ENCODE results near the gene HOXA9.

The HOXA9 gene

DNA sequence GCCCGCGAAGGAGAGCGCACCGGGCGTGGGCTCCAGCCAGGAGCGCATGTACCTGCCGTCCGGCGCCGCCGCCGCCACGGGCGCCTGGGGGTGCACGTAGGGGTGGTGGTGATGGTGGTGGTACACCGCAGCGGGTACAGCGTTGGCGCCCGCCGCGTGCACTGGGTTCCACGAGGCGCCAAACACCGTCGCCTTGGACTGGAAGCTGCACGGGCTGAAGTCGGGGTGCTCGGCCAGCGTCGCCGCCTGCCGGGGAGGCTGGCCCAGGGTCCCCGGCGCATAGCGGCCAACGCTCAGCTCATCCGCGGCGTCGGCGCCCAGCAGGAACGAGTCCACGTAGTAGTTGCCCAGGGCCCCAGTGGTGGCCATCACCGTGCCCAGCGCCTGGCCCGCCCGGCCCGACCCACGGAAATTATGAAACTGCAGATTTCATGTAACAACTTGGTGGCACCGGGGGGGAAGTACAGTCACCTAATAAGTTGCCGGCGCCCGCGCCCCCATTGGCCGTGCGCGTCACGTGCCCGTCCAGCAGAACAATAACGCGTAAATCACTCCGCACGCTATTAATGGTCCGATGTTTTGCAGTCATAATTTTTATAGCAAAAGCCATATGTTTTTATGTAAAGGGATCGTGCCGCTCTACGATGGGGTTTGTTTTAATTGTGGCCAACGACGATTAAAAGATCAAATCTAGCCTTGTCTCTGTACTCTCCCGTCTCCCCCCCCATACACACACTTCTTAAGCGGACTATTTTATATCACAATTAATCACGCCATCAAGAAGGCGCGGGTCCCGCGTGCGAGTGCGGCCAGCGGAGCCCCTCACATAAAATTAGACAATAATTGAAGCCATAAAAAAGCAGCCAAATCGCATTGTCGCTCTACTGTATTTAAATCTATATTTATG, at the start of gene HOXA9:
HOXA9 (minus strand) TSS at position 449 of the 907 bp plus-strand sequence; CDS start at position 369, 80 bp downstream.
- DNase-seq (ENCODE audit: low spot score): peak; percentile 98

DNA sequence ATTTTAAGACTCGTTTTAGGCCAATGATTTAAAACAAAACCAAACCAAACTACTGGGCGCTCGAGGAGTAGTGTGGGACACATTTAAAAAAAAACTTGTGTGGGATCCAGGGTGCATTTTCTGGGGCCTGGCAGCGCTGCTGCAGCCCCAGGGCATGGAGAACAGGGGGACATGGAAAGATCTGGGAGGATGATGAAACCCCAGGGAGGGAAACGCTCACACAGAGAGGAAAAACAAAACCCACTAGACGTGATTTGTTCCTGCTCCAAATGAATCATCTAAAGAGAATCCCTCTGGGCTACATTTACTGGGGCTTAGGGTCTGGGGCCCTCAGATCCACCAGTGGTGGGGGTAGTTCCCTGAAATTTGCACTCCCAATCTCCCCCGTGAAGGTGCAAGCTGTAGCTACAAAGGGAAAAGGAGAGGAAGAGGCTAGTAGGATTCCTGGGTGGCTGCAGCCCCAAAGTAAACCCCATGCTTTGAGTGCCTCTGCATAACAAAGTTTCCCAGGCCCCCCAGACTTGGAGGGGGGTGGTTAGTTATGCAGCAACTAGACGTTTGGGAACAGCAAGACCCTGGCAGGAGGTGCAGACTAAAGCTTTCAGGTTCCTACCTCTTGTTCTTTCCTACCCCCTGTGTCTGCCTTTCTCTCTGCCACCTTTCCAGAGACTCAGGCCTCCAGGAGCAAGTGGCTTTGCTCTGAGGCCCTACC, 49.1 kb upstream of the HOXA9 start:
- DNase-seq (ENCODE audit: low spot score): no peak

DNA sequence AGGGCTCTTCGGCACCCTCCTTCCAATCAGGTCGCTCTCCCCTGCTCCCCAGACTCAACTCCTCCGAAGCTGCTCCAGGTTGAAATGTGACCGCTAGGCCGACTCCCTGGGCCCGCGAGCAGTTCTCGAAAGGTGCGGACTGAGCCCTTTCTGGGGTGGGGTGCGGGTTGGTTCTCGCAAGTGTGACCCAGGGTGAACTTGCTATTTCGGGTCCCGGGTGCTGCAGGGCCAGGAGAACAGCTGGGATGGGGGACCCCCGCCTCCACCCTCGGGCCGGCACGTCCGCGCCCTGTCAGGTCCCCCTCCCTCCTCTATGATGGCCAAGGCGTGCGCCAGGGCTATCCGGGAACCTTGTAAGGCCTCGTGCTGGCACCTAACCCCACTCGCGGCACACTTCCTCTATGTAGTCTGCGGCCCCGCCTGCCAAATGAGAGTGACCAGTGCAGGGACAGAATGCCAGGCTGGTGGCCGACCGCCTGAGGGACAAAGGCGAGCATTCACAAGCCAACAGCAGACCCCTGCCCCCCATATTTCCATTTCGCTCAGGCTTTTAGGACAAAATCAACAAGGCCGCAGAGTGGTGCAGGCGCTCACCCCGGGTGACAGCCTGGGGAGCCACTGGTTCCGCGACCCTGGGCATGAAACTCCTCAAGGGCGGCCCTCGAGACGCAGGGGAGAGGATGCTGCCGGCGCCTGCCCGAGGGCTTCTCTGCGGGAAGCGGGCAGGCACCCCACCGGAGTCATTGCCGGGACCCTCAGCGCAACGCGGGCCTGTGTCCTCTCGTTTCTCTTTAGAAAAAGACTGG, 48.3 kb upstream of the HOXA9 start:
- no peak for DNase-seq (ENCODE audit: low spot score)

DNA sequence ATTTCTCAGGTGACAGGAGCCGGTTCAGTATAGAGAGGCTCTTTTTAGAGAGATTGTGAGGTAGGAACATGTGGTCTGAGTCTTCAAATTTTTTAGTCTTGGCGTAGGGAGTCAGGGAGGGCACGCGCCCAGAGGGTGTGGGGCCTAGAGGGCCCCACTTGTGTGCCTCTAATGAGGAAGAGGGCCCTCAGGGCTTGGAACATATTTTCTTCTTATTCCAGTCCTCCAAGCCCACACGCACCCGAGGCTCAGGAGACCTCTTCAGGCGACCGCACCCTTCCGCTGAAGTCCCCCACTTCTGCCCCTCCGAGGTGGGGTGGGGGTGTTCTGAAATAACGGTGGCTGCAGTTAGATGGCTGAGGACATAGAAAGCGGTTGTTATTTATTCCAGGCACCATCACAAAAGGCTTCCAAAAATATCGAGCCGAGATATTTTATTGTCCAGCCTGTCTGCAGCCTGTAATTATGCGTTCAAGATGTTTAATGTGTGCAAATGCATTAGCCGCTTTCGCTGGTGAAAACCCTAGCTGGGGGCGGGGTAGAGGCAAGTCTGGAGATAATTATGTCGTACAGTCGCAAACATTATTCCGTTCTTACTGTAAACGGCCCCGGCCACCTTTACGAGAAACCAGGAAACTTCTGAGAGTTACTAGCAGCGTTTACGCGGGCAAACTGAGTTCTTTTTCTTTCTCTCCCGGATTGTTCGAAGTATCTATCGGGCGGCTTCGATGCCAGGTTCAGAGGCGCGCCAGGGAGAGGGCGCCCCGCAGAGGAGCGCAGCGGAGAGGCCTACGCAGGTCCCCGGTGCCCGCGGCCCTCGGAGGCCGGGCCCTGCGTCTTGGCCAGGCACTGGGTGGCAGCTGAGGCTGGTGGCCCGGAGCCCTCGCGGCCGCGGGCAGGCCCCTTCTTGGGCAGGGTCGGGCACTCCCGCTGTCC, 47.4 kb upstream of the HOXA9 start:
- no peak for DNase-seq (ENCODE audit: low spot score)

DNA sequence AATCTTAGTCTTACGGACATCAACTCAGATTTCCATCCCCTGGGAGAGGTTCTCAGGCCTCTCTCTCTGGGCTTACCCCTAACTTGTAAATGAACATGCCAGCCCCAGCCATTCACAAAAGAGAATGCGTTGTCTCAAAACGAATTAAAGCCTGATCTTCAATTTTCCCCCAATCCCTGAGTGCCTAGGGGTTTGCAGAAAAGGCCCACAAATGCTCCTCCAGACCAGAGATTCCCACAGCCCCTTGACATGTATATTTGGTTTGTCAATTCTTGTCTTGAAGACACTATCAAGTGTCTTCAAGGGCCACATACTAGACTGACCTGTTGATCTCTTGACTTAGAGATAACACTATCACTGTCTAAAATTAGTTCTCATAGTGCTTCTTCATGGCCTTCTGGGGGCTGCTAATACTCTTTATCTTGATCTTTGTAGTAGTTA, 46.4 kb upstream of the HOXA9 start:
- DNase-seq (ENCODE audit: low spot score): no peak

DNA sequence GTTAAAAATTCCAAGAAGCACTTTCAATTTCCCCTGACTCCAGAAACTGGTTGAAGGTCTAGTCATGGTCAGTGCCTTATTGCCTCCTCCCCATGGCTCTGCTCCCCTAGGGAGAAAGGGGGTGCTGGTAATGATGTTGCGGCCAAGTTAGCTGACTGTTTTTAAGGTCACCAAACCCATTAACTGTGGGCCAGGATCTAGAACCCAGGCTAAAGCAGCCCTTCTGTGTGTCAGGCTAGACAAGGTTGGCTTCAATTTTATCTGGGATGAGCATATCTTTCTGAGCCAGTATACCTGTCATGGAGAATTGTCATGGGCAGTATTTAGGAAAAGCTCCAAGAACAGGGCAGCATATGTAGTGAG, 45.7 kb upstream of the HOXA9 start:
- DNase-seq (ENCODE audit: low spot score): no peak

DNA sequence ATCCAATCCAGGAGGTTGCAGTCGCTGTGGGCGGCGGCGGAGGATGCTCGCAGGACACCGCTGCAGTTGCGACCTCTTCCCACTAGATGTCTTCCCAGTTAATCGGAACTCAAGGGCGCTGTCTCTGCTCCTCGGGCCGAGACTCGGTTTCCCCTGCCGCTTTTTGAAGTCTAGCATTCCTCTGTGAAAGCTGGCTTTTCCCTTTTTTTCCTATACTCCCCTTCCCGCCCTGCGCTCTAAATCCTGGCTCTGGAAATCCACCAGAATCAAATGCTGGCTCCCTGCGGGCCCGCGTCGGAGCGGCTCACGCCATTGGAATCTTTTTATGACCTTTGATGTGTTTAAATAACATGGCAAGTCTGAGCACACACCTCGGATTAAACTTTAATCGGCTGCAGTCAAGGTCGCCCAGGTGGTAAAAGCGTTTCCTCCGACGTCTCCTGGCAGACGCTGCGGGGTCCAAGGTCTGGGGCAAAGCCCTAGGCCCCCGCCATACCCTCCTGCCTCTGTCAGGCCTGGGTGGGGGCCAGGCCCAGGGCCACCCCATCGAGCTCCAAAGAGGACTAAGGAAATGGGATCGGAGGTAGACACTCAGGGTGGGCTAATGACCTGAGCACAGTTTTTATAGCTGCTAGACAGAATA, 45.2 kb upstream of the HOXA9 start:
- peak; percentile 72 for DNase-seq (ENCODE audit: low spot score)

DNA sequence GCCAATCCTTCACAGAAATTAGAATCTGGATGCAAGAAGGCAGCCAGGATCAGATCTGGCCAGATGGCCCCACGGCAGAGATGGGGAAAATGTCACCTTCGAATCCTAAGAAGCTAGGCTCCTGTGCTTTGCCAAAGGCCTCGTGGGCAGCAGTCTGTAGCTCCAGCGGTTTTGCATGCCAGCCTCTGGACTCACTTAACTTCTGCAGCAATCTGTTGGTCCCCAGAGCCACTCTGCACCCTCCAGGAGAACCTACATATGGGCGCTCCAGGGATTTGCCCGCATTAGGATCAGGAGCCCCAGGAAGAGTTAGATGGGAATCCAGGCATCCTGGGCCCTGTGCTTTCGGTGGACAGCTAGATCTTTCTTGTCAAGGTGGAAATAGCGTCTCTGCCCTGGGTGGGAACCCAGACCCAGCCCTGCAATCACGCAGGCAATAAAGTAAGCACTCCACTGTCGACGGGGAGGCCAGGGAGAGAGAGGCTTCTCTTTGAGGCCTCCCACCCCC, 44.6 kb upstream of the HOXA9 start:
- DNase-seq (ENCODE audit: low spot score): no peak

DNA sequence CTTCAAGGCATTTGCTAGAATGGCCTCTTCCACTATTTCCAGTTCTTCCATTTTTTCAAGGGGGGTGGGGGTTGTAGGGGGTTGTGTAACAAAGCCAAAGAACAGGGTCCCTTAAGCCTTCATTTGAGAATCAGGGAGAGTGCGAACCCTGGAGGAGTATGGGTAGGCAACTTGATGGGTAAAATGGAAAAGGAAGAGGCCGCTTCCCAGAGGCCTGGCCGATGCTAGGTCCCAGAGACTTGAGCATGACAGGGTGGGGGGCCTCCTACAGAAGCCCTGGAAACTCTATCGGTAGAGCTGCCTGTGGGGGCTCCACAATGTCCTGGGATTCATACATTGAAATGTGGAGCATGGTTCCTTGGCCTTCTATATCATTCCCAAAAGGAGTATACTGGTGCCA, 43.7 kb upstream of the HOXA9 start:
- DNase-seq (ENCODE audit: low spot score): no peak

DNA sequence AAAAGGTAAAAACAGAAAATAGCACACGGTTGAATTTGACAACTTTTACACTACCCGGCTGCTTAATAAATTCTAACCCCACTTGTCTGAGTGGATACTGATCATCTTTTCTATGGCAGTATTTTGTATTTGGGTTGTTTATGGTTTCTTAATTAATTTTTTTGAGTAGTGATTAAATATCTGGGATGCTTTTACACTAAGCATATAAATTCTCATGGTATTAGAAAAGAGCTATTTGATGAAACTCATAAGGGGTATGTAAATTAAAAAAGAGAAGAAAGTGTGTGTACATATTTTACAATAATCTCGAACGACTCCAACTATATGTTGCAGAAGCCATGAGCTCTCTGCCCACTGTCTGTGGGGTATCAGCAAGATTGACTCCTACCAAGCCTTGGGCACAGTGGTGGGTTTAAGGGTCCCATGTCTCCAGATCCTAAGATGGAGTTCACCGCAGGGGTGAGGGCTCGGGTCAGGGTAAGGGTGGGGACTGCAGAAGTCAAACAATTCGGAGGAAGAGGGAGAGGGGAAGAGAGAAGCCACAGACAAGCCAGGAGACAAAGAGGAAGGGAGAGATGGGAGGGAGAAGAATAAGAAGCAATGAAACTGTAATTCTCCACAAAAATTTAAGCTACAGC, 42.1 kb upstream of the HOXA9 start:
- no peak for DNase-seq (ENCODE audit: low spot score)

DNA sequence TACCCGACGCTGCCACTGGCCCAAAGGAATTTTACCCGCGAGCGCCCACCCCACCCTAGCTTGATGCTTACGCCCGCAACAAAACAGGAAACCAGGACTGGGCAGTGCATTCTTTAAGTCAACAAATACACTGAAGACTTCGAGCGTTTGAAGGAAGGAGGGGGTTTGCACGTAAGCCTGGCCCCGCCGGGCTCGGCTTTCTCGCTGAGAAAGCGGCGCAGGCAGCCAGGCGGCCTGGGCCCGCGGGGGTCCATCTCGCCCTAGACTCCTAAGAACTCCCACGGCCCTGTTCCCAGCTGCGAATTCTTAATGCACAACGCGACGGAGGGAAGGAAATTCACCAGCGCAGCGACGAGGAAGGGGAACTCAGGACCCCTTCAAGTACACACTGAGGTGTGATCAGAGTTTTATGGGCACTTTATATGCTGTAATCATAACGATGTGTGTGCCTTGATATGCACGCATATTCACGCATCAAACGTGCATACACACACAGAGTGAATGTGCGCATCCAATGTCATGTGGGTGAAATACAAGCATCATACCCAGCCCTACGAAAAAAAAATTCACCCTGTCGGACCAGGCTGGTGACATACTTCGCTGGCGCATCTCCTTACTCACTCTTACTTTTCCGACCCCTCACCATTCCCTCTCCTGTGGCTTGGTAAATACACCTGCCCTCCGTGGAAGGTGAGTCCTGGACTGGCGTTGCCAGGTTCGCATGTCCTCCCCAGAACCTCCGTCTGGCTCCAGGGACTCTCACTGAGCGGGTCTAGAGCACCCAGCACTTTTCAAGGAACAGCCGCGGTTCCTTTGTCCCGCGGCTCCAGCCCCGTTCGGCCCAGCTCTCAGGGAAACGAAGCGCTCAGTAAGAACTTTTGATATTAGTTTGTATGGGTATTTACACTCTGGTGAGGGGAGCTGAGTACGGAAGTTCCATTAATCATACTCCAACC, 40.3 kb upstream of the HOXA9 start:
- DNase-seq (ENCODE audit: low spot score): no peak

DNA sequence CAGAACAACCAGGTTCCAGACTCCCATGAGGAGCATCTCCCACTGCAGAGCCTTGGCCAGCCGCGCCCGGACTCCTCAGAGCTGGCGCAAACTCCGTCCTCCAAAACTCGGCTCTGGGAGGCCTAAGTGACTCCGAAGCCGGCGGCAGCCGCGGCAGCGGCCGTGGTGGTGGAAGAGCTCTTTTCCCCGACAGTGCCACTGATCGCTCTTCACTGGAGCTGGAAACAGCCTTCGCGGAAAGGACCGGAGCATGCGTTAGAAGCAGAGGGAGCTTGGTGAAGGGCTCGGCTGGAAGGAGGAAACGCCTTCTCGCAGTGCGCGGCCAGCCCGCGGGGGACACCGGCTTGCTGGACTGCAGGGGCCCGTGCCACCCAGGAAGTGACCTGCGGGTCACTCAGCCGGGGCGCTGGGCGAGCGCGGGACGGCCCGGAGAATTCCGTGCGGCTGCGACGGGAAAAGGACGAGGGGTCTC, 39.5 kb upstream of the HOXA9 start:
- no peak for DNase-seq (ENCODE audit: low spot score)

DNA sequence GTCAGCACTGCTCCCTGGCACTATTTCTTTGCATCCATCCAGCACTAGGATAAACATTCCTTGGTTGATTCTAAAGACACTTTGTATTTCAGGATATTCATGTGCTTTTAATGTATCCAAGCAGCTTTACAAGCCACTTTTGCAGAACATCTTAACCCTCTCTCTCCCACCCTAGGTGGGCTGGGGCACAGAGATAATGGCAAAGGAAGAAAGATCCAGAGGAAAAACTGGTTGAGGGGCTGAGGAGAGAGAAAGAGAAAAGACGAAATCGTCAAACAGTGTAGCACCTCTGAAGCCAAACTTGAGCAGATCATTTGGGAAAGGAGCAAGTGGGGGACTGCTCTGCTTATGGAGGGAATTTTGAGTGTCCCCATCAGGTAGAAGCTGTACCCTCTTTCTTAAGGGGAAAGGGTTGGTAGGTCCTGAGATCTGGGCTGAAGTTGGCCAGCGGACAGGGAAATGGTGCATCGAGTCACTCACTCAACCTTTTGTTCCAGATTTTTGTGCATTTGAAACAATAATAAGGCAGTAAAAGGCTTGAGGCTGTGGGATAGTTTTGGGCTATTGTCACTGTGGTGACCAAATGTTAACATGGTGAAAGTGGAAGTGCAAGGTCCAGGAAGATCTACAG, 38.7 kb upstream of the HOXA9 start:
- no peak for DNase-seq (ENCODE audit: low spot score)

DNA sequence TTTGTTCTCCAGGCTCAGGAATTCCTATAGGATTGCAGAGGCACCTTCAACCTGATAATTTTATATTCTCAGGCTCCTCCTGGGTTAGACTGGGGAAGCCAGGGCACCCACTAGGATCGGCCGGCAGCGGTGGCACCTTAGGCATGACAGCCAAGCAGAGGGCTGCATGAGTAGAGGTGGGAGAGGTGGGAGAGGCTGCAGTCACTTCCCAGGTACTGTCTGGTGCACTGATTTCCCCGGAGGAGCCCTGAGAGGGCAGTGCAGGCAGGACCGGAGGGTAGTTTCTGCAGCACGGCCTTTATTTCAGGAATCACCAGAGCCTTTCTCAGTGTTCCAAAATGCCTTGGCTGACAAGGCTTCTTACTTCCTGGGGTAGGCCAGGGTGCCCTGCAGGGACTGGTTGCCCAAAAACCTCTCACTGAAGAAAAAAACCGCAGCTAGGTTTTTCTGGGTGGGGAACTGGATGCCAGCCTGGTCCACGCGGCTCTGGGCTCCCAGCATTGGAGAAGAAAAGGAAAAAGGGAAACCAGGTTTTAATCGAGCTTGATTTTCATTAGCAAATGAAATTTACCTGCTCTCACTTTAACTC, 38.1 kb upstream of the HOXA9 start:
- DNase-seq (ENCODE audit: low spot score): no peak

DNA sequence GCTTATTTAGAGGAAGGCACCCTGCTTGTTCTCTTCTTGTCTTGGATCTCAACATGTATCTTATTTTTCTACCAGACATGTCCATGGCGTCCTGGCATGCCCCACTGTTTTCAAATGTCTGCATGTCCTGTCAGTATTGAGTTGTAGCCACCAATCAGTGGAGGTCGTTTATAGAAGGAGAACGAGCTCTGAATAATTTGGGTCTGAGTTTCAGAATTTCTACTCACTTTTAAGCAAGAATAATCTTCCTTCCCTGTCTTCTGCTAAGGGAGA, 37.5 kb upstream of the HOXA9 start:
- DNase-seq (ENCODE audit: low spot score): no peak

DNA sequence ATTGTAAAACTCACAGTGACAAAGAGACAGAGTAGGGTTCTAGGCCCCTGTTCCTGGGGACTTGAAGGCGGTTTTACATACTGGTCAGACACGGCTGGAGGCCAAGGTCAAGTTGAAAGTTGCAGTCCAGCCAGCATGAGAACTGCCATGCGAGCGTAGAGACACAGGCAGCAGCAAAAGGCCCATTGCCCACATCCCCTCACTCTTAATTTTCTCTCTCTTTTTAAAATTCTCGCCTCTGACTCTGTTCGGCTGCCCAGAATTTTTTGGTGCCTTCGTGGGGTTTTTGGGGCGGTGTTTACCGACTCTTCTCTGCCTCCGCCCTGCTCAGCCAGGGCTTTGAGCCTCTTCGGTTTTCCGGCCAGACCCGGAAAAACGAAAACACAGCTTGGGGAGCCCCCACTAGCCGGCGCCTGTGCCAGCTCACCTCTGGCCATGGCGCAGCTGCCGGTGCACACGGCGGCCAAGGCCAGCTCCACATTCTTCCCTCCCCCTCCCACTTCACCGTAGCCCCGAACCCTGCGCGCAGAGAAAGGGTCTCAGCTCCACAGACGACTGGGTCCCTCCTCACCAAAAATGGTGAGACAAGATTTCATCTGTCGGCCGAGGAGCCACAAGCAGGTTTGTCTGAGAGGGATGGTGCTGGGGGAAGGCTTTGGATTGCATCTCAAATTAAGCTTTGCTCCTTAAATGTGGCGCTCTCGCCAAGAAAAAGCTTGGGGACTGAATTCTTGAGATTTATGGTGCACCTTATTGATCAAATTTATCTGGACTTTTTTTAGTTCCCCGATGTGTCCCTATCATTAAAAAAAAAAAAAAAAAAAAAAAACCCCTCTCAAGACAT, 36.9 kb upstream of the HOXA9 start:
- no peak for DNase-seq (ENCODE audit: low spot score)

DNA sequence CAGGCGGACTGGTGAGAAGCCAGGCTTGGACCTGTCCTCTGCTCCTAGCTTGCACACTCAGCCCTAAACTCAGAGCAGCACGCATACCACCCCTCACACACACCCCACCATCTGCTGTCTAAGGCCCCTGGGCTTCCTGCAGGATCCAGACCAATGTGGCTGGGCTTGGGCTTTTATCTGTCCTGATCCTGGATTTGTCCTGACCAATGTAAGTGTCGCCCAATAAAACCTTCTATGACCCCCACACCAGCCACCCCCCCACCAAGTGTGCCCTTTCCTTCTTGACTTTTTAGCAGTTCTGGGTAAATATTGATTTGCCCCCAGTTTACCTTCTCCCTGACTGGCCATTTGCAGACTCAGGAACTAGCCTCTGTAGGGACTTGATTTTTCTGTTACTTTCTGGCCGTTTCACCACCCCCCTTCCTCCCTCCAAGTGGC, 36.3 kb upstream of the HOXA9 start:
- no peak for DNase-seq (ENCODE audit: low spot score)

Data from SW480 (cell line).